ENCODE data around the gene CFAP70.

CFAP70 gene

GRCh38 chr10:73215749-73216148, 142.9 kb downstream of the CFAP70 start:
- DNase-seq (ENCODE audit: low read depth in 2 of 2): no peak

GRCh38 chr10:73211106-73211811, 147.4 kb downstream of the CFAP70 start:
- no peak for DNase-seq (ENCODE audit: low read depth in 2 of 2)

- no peak for DNase-seq (ENCODE audit: low read depth in 2 of 2)
Measured at GRCh38 chr10:73210395-73211105, 148.1 kb downstream of the CFAP70 start.

- DNase-seq (ENCODE audit: low read depth in 2 of 2): no peak
Measured at GRCh38 chr10:73209705-73210104, 149.0 kb downstream of the CFAP70 start.

- DNase-seq (ENCODE audit: low read depth in 2 of 2): no peak
Measured at GRCh38 chr10:73207883-73208282, 150.8 kb downstream of the CFAP70 start.

- DNase-seq (ENCODE audit: low read depth in 2 of 2): no peak
Measured at GRCh38 chr10:73206385-73206784, 152.3 kb downstream of the CFAP70 start.

GRCh38 chr10:73205890-73206289, 152.8 kb downstream of the CFAP70 start:
- DNase-seq (ENCODE audit: low read depth in 2 of 2): no peak

GRCh38 chr10:73205081-73205480, 153.6 kb downstream of the CFAP70 start:
- DNase-seq (ENCODE audit: low read depth in 2 of 2): no peak

Data from stimulated activated CD8-positive, alpha-beta memory T cell treated with anti-CD3 and anti-CD28 coated beads, Interleukin-2, amount 100 ng/mL, for 48 hours (primary cell).